ENCODE data around the gene DLX3.
A peak's percentile ranks its signal among the peaks of the same experiment; 100 is the strongest.

The DLX3 gene

DNA sequence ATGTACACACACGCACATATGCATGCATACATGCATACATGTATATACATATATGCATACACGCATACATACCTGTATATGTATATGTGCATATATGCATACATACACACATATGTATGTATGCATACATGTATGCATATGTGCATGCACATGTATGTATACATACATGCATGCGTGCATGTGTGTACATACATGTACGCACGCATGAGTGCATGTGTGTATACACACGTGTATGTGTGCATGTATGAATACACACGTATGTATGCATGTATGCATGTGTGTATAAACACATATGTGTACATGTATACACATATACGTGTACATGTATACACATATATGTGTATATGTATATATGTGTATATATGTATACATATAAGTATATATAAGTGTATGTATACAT lies 28.5 kb upstream of the DLX3 start:
- no peak for DNase-seq (ENCODE audit: low read depth)

GRCh38 chr17:50022463-50023130 lies 27.6 kb upstream of the DLX3 start:
- no peak for DNase-seq (ENCODE audit: low read depth)

GRCh38 chr17:50021681-50022370 lies 26.8 kb upstream of the DLX3 start:
- no peak for DNase-seq (ENCODE audit: low read depth)

DNA sequence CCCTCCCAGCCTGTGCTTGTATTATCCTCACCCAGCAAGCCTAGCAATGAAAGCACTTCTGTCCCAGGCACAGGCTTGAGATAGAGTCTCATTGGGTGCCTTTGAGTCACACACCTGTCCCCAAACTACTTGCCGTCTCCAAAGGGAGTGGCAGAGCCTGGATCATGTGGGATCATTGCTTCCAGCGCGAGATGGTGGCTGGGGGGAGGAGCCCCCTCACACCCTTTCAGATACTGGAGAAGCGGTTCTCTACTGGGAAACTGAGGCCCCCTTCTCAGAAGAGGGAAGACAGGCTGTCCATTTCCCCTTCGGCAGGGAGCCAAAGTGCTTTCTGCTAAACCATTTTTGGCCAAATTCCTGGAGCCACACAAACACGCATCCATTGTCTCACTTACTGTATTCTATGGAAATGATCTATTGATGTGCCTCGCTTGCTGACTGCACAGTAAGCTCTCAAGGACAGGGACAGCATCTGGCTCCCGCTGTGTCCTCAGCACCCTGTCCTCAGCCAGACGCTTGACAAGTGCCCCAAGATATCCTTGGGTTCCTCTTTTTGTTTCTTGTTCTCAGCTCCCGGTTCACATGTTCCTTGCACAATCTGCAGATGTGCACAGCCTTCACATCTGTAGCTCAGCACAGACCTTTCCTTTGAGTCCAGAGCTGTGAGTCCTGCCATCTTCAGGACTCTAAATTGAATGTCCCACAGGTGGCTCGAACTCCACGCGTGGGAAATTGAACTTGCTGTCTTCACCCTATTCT lies 26.0 kb upstream of the DLX3 start:
- no peak for DNase-seq (ENCODE audit: low read depth)

DNA sequence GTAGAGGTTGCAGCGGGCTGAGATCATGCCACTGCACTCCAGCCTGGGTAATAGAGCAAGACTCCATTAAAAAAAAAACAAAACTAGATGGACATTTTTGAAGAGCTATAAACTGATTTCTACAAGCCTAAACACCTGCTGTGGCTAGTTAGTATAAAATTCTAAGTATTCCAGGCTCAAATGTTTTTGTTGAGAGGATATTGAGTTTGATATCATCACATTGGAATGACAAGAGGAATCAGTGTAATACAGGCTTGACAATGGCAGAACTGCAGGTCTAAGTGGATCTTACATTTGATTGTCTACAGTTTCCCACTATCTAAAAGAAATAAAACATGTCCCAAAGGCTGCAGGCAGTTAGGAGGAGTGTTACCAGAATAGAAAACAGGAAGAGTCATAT lies 23.9 kb upstream of the DLX3 start:
- no peak for DNase-seq (ENCODE audit: low read depth)

DNA sequence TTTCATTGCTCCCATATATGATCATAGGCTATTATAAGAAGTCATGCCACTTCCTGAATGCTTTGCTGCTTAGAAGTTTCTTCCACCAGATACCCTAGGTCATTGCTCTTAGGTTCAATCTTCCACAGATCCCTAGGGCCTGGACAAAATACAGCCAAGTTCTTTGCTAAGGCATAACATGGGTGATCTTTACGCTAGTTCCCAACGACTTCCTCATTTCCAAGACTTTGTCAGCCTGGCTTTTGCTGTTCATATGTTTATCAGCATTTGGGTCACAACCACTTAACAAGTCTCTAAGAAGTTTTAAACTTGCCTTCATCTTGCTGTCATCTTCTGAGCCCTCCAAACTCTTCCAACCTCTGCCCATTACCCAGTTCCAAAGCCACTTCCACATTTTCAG lies 20.1 kb upstream of the DLX3 start:
- no peak for DNase-seq (ENCODE audit: low read depth)

GRCh38 chr17:50014471-50015088 lies 19.6 kb upstream of the DLX3 start:
- no peak for DNase-seq (ENCODE audit: low read depth)

- DNase-seq (ENCODE audit: low read depth) = no peak
These were observed 18.1 kb upstream of the DLX3 start for GRCh38 chr17:50013079-50013478.

- DNase-seq (ENCODE audit: low read depth) = no peak
These were observed 14.3 kb upstream of the DLX3 start for GRCh38 chr17:50009282-50009681.

GRCh38 chr17:50003911-50004310 lies 8.9 kb upstream of the DLX3 start:
- DNase-seq (ENCODE audit: low read depth) = no peak

DNA sequence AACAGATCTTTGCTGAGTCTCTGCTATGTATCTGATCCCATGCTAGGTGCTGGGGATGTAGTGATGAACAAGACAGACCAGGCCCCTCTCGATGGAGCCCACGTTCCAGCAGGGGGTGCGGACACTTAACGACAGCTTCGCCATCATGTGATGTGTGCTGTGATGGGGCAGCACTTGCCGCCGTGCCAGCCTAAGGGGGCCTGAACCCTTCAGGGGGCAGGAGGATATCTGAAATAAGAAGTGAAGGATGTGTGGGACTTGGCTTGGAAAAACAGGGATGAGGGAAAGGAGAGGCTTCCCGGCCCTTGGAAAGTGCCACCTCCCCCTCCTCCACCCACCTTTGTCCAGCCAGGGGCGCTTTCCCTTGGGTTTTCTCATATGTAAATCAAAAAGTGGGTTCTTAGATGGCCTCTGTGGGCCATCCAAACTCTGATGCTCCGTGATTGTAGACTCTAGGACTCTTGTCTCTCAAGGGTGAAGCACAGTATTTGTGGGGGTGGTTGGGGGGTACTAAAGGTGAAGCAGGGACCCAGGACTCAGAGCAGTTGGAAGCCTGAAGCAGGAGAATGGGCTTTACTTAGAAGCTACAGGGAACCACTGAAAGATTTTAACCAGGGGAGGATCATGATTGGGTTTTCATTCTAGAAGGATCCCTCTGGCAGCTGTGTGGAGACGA lies 4.0 kb upstream of the DLX3 start:
- no peak for DNase-seq (ENCODE audit: low read depth)

GRCh38 chr17:49997773-49998703 lies 3.0 kb upstream of the DLX3 start:
- DNase-seq (ENCODE audit: low read depth) = peak; percentile 72

DNA sequence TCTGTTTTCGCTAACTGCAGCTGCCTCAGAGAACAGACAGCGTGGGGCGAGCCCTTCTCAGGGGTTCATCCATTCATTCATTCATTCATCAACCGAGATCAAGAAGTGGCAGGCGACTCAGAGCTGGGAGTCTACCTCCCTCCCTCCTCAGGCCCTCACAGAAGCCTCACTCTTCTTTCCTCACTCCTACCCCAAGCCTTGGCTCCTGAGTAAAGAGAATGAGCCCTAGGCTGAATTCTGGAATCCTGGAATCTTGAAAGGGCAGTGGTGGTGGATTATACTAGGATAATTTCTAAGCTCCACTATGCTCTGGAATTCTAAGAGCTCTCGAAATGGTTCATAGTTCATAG lies 2.3 kb upstream of the DLX3 start:
- no peak for DNase-seq (ENCODE audit: low read depth)

- DNase-seq (ENCODE audit: low read depth) = no peak
These were observed 1.7 kb upstream of the DLX3 start for GRCh38 chr17:49996495-49997300.

GRCh38 chr17:49996121-49996494 lies 1.1 kb upstream of the DLX3 start:
- DNase-seq (ENCODE audit: low read depth) = no peak

DNA sequence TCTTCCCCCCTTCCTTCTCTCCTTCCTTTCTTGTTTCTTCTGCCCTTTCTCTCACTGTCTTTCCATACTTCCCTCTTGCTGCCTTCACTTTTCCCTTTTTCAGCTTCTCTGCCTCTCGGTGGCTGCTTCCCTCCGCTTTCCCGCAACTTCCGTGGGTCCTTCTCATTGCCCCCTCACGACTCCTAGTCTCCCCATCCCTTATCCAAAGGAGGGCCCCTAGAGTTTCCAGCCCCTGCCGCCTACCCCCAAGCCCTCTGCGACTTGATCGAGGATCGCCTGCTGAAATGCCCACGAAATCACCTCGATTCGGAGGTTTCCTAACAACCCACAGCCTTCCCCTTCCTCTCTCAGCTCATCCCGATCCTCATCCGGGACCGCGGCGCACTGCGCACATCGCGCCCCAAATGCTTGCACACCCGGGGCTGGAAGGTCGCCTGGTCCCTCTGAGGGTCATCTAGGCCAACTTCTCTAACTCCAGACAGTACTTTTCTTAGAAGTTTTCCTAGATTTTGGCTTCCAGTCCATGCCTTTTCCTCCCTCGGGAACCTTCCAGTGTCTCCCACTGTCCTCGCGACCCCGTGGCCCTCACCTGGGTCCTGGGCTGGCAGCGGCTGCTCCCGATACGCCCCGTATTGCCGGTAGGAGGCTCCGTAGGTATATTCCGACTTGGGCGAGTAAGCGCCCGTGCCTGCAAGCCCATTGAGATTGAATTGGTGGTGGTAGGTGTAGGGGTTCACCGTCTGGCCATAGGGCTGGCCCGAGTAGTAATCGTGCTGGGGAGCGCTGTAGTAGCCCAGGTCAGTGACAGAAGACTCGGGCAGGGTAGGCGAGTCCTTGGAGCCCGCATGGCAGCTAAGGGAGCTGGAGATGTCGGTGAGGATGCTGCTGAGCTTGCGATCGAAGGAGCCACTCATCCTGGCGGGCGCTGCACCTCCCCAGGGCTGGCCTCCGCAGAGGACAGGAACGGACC lies 654 bp downstream of the DLX3 start:
- no peak for DNase-seq (ENCODE audit: low read depth)

DNA sequence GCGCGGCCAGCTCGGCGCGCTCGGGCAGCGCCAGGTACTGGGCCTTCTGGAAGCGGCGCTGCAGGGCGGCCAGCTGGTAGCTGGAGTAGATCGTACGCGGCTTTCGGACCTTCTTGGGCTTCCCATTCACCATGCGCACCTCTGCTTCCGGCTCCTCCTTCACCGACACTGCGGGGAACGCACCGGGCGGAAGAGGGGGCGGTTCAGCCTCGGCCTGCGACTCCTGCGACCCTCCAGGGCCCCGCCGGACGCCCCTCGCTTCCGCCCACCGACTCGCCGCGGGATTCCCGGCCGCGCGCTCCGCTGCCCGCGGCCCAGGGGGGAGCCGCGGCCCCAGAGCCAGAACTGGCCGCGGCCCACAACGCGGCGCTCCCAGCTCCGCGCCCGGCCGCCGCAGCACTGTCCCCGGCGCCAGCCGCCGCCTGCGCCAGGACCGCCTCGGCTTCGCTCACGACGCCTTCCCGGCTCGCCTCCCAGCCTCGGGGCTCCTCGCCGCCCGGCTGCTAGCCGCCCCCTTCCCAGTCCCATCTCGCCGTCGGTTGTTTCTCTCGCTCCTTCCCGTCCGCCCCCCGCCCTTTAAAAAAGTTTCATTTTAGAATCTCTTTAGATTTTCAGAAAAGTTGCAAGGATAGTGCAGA lies 1.5 kb downstream of the DLX3 start:
- DNase-seq (ENCODE audit: low read depth) = no peak

- no peak for DNase-seq (ENCODE audit: low read depth)
These were observed 2.0 kb downstream of the DLX3 start for GRCh38 chr17:49992933-49993422.
